Fibroblast of the aortic adventitia (primary cell): Measurements from ENCODE around the gene WDR33. TPM values are rescaled to one million over a fixed set of nuclear protein-coding genes. Genes with fewer than 3 reads are reported as not detected.

Experiments
- DNase-seq: peaks from one replicate; pipeline ENCODE4 v3.0.0-alpha.2; 2010; ENCODE audit warnings: low read depth
- H3K4me3 ChIP-seq: 2 replicates; pipeline ENCODE4 v1.5.1; 2011; ENCODE audit warnings: low read depth, mild to moderate bottlenecking, control low read depth, low read length, moderate library complexity
- total RNA-seq: library from RNA; depleted of rRNA; stranded (reverse); fragments of >200 nt; gene quantifications from 2 replicates; pipeline ENCODE4 v1.2.3, GENCODE V29; 2012; ENCODE audit warnings: low replicate concordance
- TF ChIP-seq, protein P1 (sequence below): IDR thresholded peaks from 2 replicates; pipeline ENCODE4 v1.5.1; 2011; ENCODE audit warnings: mild to moderate bottlenecking, low read length, control low read depth, inconsistent platforms; ENCODE audit not compliant: insufficient read depth

WDR33 gene
- total RNA-seq, 1 donor = 34.4 TPM

DNA sequence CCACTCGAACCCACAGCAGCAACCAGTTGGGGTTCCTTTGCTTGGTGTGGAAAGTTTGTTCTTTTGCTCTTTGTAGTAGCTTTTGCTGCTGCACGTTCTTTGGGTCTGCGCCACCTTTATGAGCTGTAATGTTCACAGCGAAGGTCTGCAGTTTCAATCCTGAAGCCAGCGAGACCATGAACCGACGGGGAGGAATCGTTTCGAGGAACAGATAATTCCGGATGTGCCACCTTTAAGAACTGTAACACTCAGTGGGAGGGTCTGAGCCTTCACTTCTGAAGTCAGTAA lies 150.7 kb downstream of the WDR33 start:
- no peak for DNase-seq

DNA sequence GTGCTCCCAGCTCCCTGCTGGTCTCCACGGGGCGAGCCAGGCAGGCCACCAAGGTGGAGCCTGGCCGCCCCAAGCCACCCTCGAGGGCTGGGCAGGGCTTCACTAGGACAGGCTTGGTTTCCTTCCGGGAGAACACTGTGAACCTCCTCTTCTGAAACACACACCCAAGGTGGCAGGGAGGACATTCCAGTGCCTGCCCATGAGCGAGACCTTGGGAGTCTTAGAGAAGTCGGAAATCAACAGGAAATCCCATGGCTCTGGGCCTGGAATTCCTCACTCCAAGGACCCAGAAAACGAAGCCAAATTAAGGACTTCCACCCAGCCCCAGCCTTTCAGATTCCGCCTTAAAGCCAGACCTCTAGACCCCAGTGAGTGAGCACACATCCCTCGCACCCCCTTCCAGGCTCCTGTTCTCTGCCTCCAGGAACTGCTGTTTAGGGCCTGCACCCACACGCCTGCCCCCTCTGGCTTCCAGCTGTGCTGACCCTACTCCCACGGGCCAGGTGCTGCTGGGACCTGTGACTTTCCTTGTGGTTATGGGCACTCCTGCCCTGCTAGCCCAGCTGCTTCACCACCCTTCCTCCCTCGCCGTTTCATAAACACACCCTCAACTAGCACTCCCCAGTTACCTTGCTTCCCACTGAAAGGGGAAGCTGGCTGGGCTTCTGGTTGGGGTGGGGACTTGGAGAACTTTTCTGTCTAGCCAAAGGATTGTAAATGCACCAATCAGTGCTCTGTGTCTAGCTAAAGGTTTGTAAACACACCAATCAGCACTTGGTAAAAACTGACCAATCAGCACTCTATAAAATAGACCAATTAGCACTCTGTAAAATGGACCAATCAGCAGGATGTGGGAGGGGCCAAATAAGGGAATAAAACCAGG lies 151.3 kb downstream of the WDR33 start:
- H3K4me3 ChIP-seq = no peak overlapping the region

More for the DNA sequence above, 150.7 kb downstream of the WDR33 start:
- no peak overlapping the region for H3K4me3 ChIP-seq
- TF ChIP-seq, protein P1, sequence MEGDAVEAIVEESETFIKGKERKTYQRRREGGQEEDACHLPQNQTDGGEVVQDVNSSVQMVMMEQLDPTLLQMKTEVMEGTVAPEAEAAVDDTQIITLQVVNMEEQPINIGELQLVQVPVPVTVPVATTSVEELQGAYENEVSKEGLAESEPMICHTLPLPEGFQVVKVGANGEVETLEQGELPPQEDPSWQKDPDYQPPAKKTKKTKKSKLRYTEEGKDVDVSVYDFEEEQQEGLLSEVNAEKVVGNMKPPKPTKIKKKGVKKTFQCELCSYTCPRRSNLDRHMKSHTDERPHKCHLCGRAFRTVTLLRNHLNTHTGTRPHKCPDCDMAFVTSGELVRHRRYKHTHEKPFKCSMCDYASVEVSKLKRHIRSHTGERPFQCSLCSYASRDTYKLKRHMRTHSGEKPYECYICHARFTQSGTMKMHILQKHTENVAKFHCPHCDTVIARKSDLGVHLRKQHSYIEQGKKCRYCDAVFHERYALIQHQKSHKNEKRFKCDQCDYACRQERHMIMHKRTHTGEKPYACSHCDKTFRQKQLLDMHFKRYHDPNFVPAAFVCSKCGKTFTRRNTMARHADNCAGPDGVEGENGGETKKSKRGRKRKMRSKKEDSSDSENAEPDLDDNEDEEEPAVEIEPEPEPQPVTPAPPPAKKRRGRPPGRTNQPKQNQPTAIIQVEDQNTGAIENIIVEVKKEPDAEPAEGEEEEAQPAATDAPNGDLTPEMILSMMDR = no peak

DNA sequence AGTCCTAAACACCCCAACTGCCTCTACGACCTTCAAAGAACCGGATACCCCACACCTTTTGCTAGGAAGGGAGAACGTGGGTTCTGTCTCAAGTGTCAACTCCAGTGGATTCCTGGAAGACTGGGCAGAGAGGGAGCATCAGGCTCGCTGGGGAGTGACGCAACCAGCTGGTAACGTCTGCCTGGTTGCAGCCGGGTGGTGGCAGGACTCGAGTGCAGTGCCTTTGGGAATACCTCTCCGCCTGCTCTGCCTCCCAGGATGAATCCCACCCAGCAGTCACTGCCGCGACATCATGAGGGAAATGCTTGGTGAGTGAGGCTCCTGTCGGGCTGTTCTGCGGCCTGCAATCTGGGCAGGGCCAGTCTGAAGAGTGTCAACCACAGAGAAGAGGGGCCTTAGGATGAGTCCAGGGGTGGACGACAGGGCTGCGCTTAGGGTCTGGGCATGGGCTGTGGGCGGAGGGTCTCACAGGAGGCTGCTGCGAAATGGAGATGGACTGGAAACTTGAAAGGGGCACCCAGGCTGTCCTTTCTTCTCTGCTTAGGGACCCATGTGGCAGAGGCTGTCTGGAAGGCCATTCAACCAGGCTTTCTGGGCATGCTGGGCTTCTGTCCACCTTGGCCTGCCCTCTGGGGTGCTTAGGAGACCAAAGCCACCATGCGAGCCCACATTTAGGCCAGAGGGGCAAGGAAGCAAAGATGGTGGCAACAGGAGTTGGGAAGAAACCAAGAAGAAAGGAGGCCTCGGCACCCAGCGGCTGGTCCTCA lies 152.1 kb downstream of the WDR33 start:
- TF ChIP-seq, protein P1 = no peak
- DNase-seq = no peak
- no peak overlapping the region for H3K4me3 ChIP-seq

More for the DNA sequence above, 151.3 kb downstream of the WDR33 start:
- DNase-seq = no peak
- TF ChIP-seq, protein P1 = no peak

DNA sequence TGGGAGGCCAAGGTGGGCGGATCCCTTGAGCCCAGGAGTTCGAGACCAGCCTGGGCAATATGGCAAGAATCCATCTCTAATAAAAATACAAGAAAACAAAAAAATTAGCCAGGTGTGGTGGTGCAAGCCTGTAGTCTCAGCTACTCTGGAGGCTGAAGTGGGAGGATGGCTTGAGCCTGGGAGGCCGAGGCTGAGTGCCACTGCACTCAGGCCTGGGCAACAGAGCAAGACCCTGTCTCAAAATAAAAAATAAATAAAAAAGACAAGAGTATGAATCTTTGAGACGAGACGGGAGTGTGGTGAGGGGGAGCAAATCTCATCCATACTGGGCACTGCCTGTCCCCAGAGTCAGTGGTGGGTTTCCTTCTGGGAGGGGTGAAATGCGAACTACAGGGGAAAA lies 152.8 kb downstream of the WDR33 start:
- no peak for DNase-seq
- TF ChIP-seq, protein P1 = no peak
- H3K4me3 ChIP-seq = no peak overlapping the region

DNA sequence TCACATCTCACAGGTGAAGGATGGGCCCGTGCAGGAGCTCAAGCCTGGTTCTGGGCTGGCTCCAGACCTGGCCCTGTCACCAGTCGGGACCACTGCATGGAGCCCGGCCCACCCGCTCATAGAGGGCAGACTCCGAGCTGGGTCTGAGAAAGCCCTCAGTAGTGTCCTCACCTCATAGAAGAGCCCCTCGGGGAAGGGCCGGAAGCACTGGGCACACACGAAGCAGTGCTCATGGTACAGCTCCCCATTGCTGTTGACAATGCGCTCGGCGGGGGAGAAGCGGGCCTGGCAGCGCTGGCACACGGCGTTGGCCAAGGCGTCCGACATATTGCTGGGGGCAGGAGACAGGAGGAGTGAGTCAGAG lies 153.8 kb downstream of the WDR33 start:
- TF ChIP-seq, protein P1 = no peak
- H3K4me3 ChIP-seq = no peak overlapping the region
- no peak for DNase-seq

DNA sequence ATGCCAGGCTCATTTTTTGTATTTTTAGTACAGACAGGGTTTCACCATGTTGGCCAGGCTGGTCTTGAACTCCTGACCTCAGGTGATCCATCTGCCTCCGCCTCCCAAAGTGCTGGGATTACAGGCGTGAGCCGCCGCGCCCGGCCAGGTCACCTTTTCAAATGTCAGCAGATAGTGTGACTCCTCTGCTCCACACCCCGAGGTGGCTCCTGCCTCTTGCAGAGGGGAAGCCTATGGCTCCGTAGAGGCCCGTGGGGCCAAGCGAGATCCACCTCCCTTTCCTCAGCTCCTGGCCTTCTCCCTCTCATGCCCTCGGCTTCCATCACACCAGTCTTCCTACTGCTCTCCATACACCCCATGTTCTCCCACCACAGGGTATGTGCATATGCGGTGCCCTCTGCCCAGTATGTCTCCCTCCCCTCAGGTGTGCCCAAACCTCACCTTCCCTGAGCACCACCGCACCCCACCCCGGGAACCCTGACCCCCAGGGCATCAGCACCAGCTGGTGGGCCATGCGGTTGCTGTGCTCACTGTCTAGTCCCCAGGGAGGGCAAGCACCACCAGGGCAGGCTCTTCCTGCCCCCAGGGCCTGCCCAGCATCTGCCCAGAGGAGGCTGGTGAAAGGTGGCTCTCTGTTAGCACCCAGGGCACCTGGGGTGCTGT lies 154.3 kb downstream of the WDR33 start:
- TF ChIP-seq, protein P1 = no peak
- H3K4me3 ChIP-seq = no peak overlapping the region
- no peak for DNase-seq
